Trophoblast cell (in vitro differentiated cells and primary cell): ENCODE measurements around the gene CELA3B.
"Not testable (repeated sequence)": the region's sequence is repeated elsewhere in the genome, so short reads cannot be mapped to it uniquely, and the experiment has no call there.

Experiments
- DNase-seq, 2 donors: peaks; one replicate each; pipeline ENCODE4 v3.0.0-alpha.2; 2016
- H2AFZ ChIP-seq: 2 replicates; pipeline ENCODE4 v1.6.1; 2013; ENCODE audit warnings: low read length, moderate library complexity, mild to moderate bottlenecking; ENCODE audit not compliant: insufficient read depth, poor library complexity
- H2AK5ac ChIP-seq: 2 replicates; pipeline ENCODE4 v1.6.1; 2013; ENCODE audit warnings: mild to moderate bottlenecking, low read length
- H2BK120ac ChIP-seq: 2 replicates; pipeline ENCODE4 v1.6.1; 2013; ENCODE audit warnings: low read length, mild to moderate bottlenecking, moderate library complexity; ENCODE audit not compliant: insufficient read depth, poor library complexity
- H2BK12ac ChIP-seq: 2 replicates; pipeline ENCODE4 v1.6.1; 2013; ENCODE audit warnings: mild to moderate bottlenecking, low read length, moderate library complexity
- H2BK5ac ChIP-seq: 2 replicates; pipeline ENCODE4 v1.6.1; 2013; ENCODE audit warnings: low read length, low read depth, moderate library complexity, mild to moderate bottlenecking; ENCODE audit not compliant: poor library complexity
- H3K14ac ChIP-seq: 2 replicates; pipeline ENCODE4 v1.6.1; 2013; ENCODE audit warnings: mild to moderate bottlenecking, low read length
- H3K18ac ChIP-seq: 2 replicates; pipeline ENCODE4 v1.6.1; 2013; ENCODE audit warnings: mild to moderate bottlenecking, low read length
- H3K23ac ChIP-seq: 2 replicates; pipeline ENCODE4 v1.6.1; 2013; ENCODE audit warnings: low read length
- H3K27ac ChIP-seq: 2 replicates; pipeline ENCODE4 v1.5.1; 2013; ENCODE audit warnings: low read depth, mild to moderate bottlenecking, inconsistent platforms, low read length, moderate library complexity
- H3K27me3 ChIP-seq: 2 replicates; pipeline ENCODE4 v1.6.1; 2013; ENCODE audit warnings: inconsistent platforms, mild to moderate bottlenecking, low read length, moderate library complexity; ENCODE audit not compliant: insufficient read depth
- H3K36me3 ChIP-seq, 2 experiments: 1 replicate in 1 of 2; 2 replicates in 1 of 2; pipeline ENCODE4 v1.6.1; 2013; ENCODE audit warnings: low read length in 2 of 2, mild to moderate bottlenecking in 2 of 2, moderate library complexity in 1 of 2; ENCODE audit not compliant: insufficient read depth in 2 of 2, control insufficient read depth in 1 of 2
- H3K4ac ChIP-seq: 2 replicates; pipeline ENCODE4 v1.6.1; 2013; ENCODE audit warnings: low read depth, mild to moderate bottlenecking, low read length, moderate library complexity
- H3K4me1 ChIP-seq, 2 experiments: 1 replicate in 1 of 2; 2 replicates in 1 of 2; pipeline ENCODE4 v1.6.1; 2013; ENCODE audit warnings: low read length in 2 of 2, mild to moderate bottlenecking in 2 of 2, moderate library complexity in 1 of 2; ENCODE audit not compliant: insufficient read depth in 2 of 2, control insufficient read depth in 1 of 2
- H3K4me2 ChIP-seq: 2 replicates; pipeline ENCODE4 v1.6.1; 2013; ENCODE audit warnings: inconsistent platforms, mild to moderate bottlenecking, low read length, moderate library complexity
- H3K4me3 ChIP-seq: 2 replicates; pipeline ENCODE4 v1.5.1; 2013; ENCODE audit warnings: mild to moderate bottlenecking, low read depth, low read length, inconsistent platforms
- H3K79me1 ChIP-seq: one replicate; pipeline ENCODE4 v1.6.1; 2013; ENCODE audit warnings: low read length
- H3K79me2 ChIP-seq: 2 replicates; pipeline ENCODE4 v1.6.1; 2013; ENCODE audit warnings: low read length, mild to moderate bottlenecking; ENCODE audit not compliant: control insufficient read depth, insufficient read depth, poor library complexity
- H3K9ac ChIP-seq: 2 replicates; pipeline ENCODE4 v1.6.1; 2013; ENCODE audit warnings: mild to moderate bottlenecking, low read length
- H3K9me3 ChIP-seq: 2 replicates; pipeline ENCODE4 v1.6.1; 2013; ENCODE audit warnings: low read depth, mild to moderate bottlenecking, control low read depth, inconsistent platforms, low read length; ENCODE audit not compliant: insufficient read depth
- H4K12ac ChIP-seq: 2 replicates; pipeline ENCODE4 v1.6.1; 2013; ENCODE audit warnings: low read depth, mild to moderate bottlenecking, low read length, moderate library complexity
- H4K8ac ChIP-seq: 2 replicates; pipeline ENCODE4 v1.6.1; 2013; ENCODE audit warnings: low read depth, mild to moderate bottlenecking, low read length, moderate library complexity
- H4K91ac ChIP-seq: one replicate; pipeline ENCODE4 v1.6.1; 2013; ENCODE audit warnings: low read depth, mild to moderate bottlenecking, low read length, moderate library complexity
- WGBS: extraction: QIAGEN DNeasy Blood & Tissue Kit; methylation state at CpG from one replicate; pipeline ENCODE4 v1.1.7; 2013; ENCODE audit warnings: missing lambda C conversion rate; ENCODE audit not compliant: insufficient read length, insufficient coverage; ENCODE audit errors: extremely low coverage; 5-methylcytosine and 5-hydroxymethylcytosine counted together

CELA3B gene

DNA sequence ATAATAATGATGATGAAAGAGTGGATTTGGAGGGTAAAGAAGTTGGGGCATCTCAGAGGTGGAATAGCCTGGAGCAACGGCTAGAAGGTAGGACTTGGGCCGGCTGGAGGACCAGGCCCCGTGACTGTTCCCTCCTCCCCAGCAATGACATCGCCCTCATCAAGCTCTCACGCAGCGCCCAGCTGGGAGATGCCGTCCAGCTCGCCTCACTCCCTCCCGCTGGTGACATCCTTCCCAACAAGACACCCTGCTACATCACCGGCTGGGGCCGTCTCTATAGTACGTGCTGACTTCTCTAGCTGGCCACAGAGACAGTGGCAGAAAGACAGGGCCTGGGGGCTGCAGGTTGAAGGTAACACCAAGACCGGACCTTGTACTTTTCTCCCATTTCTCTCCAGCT, 29.9 kb downstream of the CELA3B start:
- not testable (repeated sequence) for H2BK120ac ChIP-seq, H2BK5ac ChIP-seq, H3K14ac ChIP-seq, H3K79me2 ChIP-seq, H3K27me3 ChIP-seq, H2BK12ac ChIP-seq, H3K27ac ChIP-seq, H3K9ac ChIP-seq, H3K23ac ChIP-seq, H4K12ac ChIP-seq, H3K4me3 ChIP-seq, H4K91ac ChIP-seq, H2AK5ac ChIP-seq, H3K9me3 ChIP-seq, H3K4me1 ChIP-seq, H2AFZ ChIP-seq, H4K8ac ChIP-seq, H3K18ac ChIP-seq, H3K4ac ChIP-seq, H3K79me1 ChIP-seq, H3K36me3 ChIP-seq, DNase-seq, H3K4me2 ChIP-seq
- no CpG with 5 or more reads among the region's 13 CpGs for WGBS

DNA sequence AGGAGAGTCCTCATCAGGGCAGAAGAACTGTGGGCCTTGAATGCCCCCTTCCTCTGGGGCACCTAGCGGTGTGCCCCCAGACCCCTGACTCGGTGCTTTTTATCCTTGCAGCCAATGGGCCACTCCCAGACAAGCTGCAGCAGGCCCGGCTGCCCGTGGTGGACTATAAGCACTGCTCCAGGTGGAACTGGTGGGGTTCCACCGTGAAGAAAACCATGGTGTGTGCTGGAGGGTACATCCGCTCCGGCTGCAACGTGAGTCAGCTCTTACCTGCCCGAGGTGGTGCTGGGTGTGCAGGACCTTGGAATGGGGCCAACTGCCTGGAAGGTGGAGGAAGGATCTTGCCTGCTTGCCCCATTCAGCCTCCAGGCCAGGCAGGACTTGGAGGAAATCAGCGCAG, 30.4 kb downstream of the CELA3B start:
- not testable (repeated sequence) for H2AFZ ChIP-seq, H3K27ac ChIP-seq, DNase-seq, H3K18ac ChIP-seq, H3K4me1 ChIP-seq, H2AK5ac ChIP-seq, H3K36me3 ChIP-seq, H4K8ac ChIP-seq, H3K79me2 ChIP-seq, H3K79me1 ChIP-seq, H3K14ac ChIP-seq, H3K27me3 ChIP-seq, H2BK12ac ChIP-seq, H2BK5ac ChIP-seq, H2BK120ac ChIP-seq, H3K23ac ChIP-seq, H3K9me3 ChIP-seq, H3K4me2 ChIP-seq, H3K9ac ChIP-seq, H4K91ac ChIP-seq, H3K4me3 ChIP-seq, H4K12ac ChIP-seq, H3K4ac ChIP-seq
- WGBS: no CpG with 5 or more reads among the region's 10 CpGs

DNA sequence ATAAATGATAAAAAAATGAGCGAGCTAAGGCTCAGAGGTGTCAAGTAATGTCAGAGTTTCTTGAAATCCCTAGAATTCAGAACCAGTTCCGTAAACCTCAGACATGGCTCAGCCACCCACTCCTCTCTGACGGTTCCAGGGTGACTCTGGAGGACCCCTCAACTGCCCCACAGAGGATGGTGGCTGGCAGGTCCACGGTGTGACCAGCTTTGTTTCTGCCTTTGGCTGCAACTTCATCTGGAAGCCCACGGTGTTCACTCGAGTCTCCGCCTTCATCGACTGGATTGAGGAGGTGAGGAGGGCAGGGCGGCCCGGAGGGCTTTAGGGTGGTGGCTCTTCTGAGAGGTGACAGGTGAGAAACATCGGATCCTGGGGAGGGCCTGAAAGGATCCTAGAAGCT, 32.7 kb downstream of the CELA3B start:
- not testable (repeated sequence) for H3K4ac ChIP-seq, H3K18ac ChIP-seq, H4K12ac ChIP-seq, H3K4me1 ChIP-seq, H3K36me3 ChIP-seq, H3K79me1 ChIP-seq, H4K91ac ChIP-seq, H2BK120ac ChIP-seq, DNase-seq, H3K4me2 ChIP-seq, H3K23ac ChIP-seq, H3K14ac ChIP-seq, H3K9ac ChIP-seq, H3K27me3 ChIP-seq, H4K8ac ChIP-seq, H2AFZ ChIP-seq, H3K27ac ChIP-seq, H2BK12ac ChIP-seq, H3K79me2 ChIP-seq, H3K4me3 ChIP-seq, H2BK5ac ChIP-seq, H3K9me3 ChIP-seq, H2AK5ac ChIP-seq
- WGBS: no CpG with 5 or more reads among the region's 11 CpGs

DNA sequence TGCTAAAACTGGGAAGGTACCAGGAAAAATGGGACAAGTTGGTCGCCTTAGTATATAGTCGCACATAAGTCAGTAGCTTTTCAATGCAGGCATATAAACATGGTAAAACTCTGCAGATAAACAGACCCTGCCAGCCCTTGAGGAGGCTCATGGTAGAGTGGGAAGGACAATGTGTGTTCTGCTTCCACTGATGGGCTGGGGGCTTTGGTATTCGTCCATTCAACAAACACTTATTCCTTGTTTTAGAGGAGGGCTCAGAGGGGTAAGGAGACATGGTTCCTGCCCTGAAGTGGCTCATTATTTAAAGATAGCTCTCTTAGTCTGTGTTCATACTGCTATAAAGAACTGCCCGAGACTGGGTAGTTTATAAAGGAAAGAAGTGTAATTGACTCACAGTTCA, 35.9 kb downstream of the CELA3B start:
- DNase-seq, H3K4ac ChIP-seq, H3K9ac ChIP-seq, H3K4me2 ChIP-seq, H3K27me3 ChIP-seq, H3K36me3 ChIP-seq, H3K9me3 ChIP-seq, H3K4me3 ChIP-seq, H3K14ac ChIP-seq, H3K79me2 ChIP-seq, H4K91ac ChIP-seq, H4K12ac ChIP-seq, H3K18ac ChIP-seq, H3K4me1 ChIP-seq, H2BK12ac ChIP-seq, H3K27ac ChIP-seq, H3K23ac ChIP-seq, H2AFZ ChIP-seq, H2AK5ac ChIP-seq, H2BK120ac ChIP-seq, H2BK5ac ChIP-seq, H4K8ac ChIP-seq, H3K79me1 ChIP-seq: not testable (repeated sequence)
- no CpG with 5 or more reads among the region's 4 CpGs for WGBS
